Activated CD4-positive, alpha-beta T cell treated with anti-CD3 and anti-CD28 coated beads, Interleukin-2, amount 50 U/mL, for 16 hours (primary cell): Measurements from ENCODE around the gene SPHKAP.
"Not testable (repeated sequence)": the region's sequence is repeated elsewhere in the genome, so short reads cannot be mapped to it uniquely, and the experiment has no call there.

Experiments
- DNase-seq: peaks from one replicate; pipeline ENCODE4 v3.0.0-alpha.2; 2020

Gene SPHKAP

GRCh38 chr2:228092056-228092455, 89.4 kb downstream of the SPHKAP start:
- DNase-seq = no peak

- DNase-seq = no peak
Observed at GRCh38 chr2:228086561-228086960, 94.9 kb downstream of the SPHKAP start.

GRCh38 chr2:228084717-228085116, 96.8 kb downstream of the SPHKAP start:
- DNase-seq = no peak

GRCh38 chr2:228083131-228083530, 98.4 kb downstream of the SPHKAP start:
- DNase-seq = no peak

GRCh38 chr2:228082571-228082970, 98.9 kb downstream of the SPHKAP start:
- no peak for DNase-seq

GRCh38 chr2:228079194-228079593, 102.3 kb downstream of the SPHKAP start:
- no peak for DNase-seq

GRCh38 chr2:228076695-228077094, 104.8 kb downstream of the SPHKAP start:
- not testable (repeated sequence) for DNase-seq

GRCh38 chr2:228072669-228073068, 108.8 kb downstream of the SPHKAP start:
- DNase-seq = no peak

GRCh38 chr2:228067309-228067708, 114.2 kb downstream of the SPHKAP start:
- DNase-seq = no peak

- DNase-seq = no peak
Observed at GRCh38 chr2:228066126-228066798, 115.2 kb downstream of the SPHKAP start.

- no peak for DNase-seq
Observed at GRCh38 chr2:228065686-228066085, 115.8 kb downstream of the SPHKAP start.

- no peak for DNase-seq
Observed at GRCh38 chr2:228064796-228065315, 116.6 kb downstream of the SPHKAP start.

GRCh38 chr2:228064024-228064423, 117.5 kb downstream of the SPHKAP start:
- no peak for DNase-seq

- peak; percentile 11 for DNase-seq
Observed at GRCh38 chr2:228063558-228063957, 117.9 kb downstream of the SPHKAP start.

- DNase-seq = no peak
Observed at GRCh38 chr2:228059735-228060134, 121.8 kb downstream of the SPHKAP start.

- no peak for DNase-seq
Observed at GRCh38 chr2:228056293-228057097, 125.0 kb downstream of the SPHKAP start.

- DNase-seq = peak; percentile 13
Observed at GRCh38 chr2:228048838-228049490, 132.5 kb downstream of the SPHKAP start.

- no peak for DNase-seq
Observed at GRCh38 chr2:228040995-228041394, 140.5 kb downstream of the SPHKAP start.

- peak; percentile 18 for DNase-seq
Observed at GRCh38 chr2:228039752-228040534, 141.5 kb downstream of the SPHKAP start.

GRCh38 chr2:228038967-228039366, 142.5 kb downstream of the SPHKAP start:
- DNase-seq = no peak

GRCh38 chr2:228037915-228038314, 143.6 kb downstream of the SPHKAP start:
- no peak for DNase-seq

GRCh38 chr2:228023619-228024018, 157.9 kb downstream of the SPHKAP start:
- no peak for DNase-seq

GRCh38 chr2:228018311-228018710, 163.2 kb downstream of the SPHKAP start:
- no peak for DNase-seq
